COR-L47 (cell line): Measurements from ENCODE around the gene C10orf67.
"Not testable (repeated sequence)": the region's sequence is repeated elsewhere in the genome, so short reads cannot be mapped to it uniquely, and the experiment has no call there.

Experiments used
- DNase-seq: peaks from one replicate; lab custom pipeline; 2025; lab: John Stamatoyannopoulos, UW

C10orf67 gene

DNA sequence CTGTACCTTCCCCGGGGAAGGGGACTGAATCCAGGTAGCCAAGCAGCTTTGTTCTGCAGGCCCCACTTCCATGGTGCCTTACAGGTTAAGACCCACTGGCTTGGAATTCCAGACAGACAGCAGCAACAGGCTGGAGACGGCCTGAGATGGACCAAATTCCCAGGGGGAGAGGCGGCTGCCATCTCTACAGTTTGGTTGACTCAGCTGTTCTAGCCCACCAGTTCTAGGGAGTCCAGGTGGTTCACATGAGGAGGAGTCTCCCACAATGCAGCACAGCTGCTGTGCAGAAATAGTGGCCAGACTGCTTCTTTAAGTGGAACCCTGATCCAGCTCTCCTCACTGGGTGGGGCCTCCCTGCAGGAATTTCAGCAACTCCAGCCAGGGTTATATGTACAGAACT is 74.1 kb downstream of the C10orf67 start:
- no peak for DNase-seq

DNA sequence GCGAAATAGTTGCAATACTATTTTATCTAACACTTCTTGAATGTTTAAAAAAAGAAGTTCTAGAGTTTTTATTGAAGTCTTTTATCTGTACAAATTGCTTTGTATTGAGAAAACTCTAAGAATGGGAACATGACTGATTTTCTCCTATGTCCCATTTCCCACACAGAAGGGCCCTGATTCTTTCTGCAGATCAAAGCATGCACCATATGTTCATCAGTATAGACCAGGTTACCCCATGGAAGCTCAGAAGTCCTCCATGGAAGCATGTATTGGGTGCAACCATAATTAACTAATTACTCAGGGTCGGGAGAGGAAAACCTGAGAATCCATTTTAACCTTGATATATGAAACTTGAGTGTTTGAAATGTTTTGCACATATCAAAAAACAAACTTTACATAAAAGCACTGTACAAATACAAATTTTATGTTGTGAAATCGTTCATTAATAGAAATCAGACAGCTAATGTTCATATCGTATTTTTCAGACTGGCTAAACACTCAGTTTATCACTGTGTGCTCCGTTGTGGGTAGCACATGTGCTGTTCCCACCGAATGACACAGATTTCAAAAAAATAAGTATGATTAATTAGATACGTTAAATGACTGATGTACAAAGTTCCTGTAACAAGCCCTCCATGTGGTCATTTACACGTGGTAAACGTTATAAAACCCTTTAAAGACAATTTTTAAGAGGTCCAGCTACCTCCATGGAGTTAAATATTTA is 81.0 kb downstream of the C10orf67 start:
- DNase-seq = no peak

DNA sequence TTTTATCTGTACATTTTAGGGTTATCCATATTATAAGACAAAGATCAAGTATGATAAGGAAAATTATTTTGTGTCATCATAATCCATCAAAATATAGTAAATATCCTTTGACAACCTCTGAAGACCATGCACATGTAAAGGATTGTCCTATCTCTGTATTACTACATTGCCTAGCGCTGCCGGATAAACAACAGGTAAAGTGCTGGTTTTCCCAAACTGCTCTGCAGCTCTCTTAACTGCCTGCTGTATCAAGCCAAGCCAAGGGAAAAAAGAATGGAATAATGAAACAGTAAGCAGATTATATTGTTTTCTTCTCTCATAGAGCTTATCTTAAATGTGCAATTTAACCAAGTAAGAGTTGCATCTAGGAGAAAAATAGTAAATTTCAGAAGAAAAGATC is 81.7 kb downstream of the C10orf67 start:
- no peak for DNase-seq

DNA sequence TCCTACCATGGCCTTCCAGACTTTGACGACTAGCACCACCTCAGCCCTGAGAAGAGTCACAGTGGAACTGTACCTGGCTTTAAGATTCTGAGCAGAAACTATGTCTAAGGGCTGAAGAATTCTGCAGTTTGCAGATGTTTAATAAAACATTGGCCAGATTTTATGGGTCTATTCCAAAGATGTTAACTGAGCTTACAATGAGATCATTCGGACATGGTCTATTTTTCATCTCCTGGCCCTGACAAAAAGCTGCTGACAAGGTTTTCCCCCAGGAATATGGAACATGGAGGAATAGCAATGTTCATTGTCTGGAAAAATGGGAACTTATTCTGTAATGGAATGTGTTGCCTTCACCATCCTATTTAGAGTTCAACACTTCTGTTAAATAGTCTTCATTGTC is 86.1 kb downstream of the C10orf67 start:
- DNase-seq = no peak

DNA sequence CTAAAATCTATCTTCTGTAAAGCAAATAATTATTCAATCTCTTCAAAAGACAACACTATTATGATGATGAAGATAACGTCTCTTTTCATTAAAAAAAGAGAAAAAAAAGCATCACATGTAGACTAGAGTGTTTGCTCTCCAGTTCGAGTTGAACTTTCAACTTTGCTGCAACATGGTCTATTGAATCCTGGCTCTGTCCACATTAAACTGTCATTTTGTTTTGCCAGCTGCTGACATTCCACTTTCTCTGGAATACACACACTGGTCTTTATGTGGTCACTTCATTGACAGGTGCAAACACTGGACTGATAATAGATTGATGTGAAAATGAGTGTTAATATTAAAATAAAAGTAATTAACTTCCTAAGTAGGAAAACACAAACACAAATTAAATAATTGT is 90.8 kb downstream of the C10orf67 start:
- DNase-seq = no peak

DNA sequence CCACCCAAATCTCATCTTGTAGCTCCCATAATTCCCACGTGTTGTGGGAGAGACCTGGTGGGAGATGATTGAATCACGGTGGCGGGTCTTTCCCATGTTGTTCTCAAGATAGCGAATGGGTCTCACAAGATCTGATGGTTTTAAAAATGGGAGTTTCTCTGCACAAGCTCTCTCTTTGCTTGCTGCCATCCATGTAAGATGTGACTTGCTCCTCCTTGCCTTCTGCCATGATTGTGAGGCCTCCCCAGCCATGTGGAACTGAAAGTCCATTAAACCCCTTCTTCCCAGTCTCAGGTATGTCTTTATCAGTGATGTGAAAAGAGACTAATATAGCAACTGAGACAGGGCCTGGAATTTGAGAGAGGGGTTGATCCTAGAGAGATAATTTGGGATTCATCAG is 91.7 kb downstream of the C10orf67 start:
- DNase-seq = not testable (repeated sequence)

DNA sequence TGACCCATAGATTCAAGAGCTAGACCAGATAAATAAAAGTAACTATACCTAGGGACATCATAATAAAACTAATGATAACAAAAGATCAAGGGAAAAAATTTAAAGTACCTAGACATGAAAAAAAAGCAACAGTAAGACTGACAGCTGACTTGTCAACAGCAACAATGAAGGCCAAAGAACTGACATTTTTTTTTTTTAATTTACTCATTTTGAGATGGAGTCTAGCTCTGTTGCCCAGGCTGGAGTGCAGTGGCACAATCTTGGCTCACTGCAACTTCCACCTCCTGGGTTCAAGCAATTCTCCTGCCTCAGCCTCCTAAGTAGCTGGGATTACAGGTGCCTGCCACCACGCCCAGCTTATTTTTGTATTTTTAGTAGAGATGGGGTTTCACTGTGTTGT is 102.8 kb downstream of the C10orf67 start:
- DNase-seq = not testable (repeated sequence)

DNA sequence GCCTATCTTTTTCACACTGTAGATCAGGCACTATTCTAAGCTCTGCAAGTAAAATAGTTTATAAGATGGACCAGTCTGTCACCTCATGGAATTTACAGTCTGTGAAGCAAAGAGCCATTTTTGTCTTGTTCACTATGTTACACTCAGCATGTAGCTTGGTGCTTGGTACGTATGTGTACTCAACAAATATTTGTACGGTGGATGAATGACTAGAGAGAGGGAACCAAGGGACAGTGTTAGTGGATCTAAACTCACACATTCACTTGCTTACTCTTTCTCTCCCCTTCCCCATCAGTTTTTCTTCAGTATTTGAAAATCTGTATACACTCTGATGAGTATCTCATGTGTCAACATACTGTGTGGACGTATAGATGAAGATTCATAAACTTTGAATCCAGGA is 106.6 kb downstream of the C10orf67 start:
- no peak for DNase-seq

DNA sequence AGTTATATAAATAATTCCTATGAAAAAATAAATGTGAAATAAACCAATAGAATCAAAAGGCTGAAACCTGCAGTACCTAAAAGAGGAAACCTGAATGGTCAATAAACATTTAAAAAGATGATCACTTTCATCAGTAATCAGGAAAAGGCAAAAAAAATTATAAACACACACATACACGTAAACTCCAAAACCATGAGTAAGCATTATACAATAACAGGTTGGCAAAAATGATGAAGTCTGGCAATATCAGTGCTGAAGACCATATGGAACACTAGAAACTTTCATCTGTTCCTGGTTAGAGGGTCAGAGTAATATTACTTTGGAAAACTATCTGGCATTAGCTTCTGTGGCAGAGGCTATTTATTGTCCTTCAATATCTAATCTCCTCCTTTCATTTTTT is 114.0 kb downstream of the C10orf67 start:
- no peak for DNase-seq

DNA sequence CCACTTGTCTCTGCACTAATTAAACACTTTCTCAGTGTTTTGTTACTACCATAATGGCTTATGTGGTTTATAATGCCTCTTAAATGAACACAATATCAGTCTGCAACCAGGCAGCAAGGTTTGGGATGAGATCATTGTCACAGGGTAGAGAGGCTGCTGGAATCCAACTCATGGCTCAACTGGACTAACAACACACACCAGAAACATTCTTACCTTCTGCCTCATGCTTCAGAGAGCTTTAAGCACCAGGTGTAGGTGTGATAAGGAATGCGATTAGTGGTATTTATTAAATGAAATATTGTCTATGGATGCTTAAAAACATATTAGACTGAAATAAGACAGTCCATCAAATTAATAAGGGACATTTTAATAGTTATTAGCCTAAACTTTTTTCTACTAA is 127.1 kb downstream of the C10orf67 start:
- DNase-seq = no peak

DNA sequence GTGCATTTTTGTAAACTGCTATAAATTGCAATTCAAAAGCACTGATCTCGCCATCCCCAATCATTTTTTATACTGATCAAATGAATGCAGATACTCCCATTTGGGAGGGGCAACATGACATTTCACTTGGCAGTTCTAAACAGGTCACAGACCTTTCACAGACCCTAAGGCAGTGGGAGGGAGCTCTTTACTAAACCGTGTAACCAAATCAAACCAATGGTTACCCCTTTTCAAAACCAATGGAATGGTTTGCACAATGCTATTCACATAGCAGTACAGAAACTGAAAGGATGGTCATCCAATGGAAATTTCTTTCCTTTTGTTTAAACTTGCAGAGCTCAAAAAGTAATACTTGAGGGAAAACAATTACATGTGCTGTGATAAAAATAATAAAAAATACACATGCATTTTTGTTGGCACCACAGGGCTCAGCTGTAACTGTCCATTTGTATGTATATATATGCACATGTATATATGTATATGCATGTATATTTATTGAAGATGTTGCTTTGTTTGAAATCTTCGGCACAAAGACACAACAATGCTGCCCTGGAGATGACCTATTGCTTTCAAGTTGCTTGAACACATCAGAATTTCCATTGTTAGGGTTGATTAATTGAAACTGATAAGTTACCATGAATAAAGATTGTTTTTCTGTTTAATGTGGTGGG is 138.5 kb downstream of the C10orf67 start:
- no peak for DNase-seq

DNA sequence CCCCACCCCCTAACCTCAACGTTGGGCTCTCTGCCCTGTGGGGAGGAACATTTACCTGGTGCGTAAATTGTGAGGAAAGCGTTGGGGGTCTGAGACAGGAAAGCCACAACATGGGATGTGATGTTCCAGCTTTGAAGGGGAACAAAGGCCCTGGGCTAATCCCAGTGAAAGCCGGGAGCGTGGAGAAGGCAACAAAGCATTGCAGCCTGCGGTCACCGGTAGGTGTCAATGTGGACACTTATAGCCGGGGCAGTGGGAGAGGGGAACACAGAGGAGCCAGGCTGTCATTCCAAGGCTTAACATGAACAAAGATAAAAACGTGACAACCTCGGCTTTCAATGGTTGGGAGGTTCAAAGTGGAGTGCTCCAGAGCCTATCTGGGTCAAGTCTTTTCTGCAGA is 139.8 kb downstream of the C10orf67 start:
- DNase-seq = no peak

DNA sequence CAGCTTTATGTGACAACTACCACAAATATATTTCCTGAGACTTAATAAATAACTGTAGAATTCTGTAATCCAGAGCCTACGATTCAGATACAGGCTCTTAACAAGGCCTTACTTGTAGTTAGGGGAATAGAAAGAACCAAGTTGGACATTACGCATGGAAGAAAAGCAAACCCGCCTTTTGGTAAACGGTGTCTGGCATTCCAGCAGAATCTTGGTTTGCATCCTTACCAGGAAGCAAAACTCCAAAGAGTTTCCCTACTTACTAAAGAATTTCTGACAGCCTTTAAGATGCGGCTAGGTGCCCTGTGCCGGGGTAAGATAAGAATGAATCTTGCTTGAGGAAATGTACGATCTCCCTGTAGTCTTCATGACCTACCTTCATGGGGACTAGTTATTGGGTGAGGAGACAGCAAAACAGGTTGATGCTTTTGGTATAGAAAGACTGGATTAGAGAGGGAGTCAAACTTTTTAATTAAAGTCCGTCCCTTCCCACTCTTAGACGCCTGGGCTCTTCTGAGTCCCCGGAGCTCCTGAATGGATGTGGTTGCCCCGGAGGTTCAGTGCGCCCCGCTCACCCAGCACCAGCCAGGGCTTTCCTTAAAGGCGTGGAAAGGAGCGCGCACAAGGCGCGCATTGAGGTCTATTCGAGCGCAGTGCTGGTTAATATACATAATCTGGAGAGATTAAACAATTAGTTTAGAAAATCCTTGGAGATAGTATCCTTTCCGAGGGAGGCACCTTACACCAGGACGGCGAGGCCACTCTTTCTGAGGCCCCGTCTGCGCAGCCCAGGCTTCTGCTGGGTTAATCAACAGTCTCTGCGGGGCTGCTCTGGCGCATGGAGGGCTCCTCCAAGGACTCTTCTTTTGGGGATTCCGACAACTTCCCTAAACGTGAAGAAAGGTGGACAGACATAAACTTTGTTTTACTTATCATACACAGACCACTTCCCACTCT is 140.9 kb downstream of the C10orf67 start:
- DNase-seq = no peak

DNA sequence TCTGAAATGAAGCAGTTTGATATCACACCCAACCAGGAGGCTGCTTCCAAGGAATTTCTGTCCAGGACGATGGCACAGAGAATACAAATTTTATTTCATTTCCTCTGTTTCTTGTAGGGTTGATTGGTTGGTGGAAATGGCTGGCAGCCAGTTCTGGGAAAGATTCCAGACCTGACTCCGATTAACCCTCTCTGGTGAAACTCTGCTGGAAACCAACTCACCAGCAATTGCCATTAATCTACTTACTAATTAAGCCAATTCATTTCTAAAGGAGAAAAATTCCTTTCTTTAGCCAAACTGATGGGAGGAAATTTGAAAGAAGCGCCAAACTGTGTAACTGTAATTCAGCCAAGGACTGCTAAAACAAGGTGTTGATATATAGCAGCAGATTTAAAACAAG is 141.8 kb downstream of the C10orf67 start:
- DNase-seq = no peak

DNA sequence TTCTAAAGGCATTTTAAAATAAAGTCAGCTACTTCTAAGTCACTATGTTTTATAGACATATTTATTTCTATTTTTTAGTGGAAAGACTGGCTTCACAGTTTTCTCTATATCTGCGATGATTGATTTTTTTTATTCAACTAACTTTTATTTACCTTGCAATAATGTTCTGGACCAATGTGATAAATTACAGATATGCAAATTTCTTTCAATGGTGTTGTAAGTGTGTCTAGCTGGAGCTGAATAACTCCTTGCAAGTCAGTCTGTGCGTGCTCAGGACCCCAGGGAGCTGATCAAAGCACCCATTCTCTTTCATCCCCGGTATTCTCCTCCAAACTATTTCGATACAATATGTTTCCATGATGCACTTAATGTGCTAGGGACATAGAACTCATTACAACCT is 142.8 kb downstream of the C10orf67 start:
- no peak for DNase-seq

DNA sequence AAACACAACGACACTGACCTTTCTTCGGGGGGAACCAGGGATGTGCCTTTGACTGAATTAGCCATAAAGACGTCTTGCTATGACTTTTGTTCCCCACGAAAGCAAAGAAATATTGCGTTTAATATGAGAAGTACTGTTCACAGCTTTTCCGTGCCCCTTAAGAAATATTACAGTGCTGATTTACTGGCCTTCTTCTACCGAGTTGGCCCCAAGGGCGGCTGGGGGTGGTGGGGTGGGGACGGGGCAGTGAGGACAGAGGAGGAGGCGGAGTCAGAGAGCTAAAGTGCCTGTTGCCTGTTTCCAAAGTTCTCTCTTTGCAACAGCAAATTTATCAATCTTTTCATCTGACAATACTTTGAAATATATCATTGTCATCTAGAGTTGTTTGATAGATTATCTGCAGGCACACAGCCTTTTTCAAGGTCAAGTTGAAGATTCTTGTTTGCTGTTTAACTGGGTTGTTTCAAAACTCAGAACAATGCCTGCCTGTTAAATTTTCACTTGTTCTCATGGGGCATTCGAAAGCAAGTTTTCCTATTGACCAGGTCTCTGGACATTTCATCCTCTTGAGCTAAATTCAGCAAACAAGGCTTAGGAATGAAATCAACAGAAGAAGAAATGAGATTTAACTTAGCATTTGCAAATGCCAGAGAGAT is 143.5 kb downstream of the C10orf67 start:
- no peak for DNase-seq

DNA sequence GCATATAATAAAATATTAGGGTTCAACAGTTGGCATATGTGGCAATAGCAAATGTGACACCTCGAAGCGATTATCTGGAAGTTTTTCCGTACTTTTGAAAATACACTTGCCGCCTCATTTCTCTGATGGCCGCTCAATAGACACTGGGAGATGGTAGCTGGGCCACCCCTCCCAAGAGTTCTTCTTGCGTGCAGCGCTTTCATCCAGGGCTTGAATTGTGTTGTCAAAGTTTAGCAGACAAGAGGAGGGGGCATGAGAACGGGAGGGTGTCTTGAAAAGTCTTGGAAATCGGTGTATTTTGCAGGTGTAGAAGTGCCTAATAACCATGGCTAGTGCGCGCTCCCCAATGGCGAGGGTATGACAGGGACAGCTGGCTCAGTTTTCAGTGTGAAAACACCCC is 144.0 kb downstream of the C10orf67 start:
- DNase-seq = no peak

DNA sequence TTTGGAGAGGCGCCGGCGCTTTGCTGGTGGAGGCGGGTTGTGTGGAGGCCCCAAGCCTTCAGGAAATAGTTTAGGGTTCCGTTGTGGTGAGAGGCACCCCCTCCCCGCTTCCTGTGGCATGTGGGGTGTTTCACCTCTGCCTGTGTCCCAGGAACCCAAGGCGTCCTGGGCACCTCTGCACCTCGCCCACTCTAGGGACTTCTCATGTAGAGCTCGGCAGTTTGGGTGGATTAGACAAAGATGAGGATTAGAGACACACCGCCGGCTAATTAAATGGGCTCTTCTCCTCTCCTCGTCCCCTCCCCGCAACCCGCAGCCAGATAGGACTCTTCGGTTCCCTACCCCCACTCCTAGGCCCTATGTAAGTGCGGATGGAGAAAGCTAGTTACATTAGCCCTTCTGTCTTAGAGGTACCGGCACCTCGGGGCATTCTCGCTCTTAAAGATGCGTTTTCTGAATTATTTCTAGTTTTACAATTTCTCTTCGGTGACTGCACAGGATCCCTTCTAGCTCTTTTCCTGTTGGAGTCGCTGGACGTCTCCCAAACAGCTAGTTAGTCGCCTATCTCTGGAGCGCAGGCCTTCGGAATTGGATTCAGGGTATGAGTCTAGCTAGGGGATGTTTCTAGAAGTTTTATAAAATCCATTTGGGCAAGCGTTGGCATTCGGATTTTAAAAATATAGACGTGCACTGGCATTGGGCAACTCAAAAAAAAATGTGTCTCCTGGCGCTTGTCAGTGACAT is 144.7 kb downstream of the C10orf67 start:
- DNase-seq = no peak

DNA sequence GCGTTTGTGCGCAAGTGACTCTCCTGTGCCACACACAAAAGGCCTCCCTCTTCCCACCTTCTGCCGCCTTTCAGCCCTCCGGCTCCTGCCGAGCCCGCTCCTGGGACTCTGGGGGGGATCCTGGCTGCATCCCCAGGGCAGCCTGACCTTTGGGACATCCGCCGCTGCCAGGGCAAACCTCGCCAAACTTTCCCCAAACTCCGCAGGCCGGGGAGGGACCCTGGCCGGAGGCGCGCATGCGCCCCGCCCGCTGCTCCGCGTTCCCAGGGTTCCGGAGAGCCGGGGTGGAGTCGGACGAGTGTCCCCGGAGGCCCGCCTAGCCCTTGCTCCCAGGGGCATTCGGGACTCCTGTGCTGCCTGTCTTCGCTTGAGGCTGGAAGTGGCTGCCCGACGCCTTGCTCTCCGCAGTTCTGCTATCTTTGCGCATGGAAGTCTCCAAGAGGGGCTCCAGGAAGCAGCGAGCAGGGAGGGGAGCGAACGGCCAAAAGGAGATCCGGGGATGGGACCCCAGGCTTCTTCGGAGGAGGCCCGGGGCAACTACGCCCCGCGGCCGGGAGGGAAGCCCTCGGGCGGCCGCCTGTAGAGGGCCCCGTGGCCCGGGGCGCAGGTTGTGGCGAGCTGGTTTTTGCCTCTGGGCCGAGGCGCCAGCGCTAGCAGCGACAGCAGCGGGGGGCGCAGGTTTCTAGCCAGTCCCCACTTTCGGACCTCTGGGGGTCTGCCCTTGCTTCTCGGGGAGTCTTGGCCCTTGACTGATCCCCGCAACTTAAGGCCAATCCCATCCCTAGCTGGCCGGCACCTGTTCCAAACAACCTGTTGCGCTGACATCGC is 145.4 kb downstream of the C10orf67 start:
- DNase-seq = no peak

DNA sequence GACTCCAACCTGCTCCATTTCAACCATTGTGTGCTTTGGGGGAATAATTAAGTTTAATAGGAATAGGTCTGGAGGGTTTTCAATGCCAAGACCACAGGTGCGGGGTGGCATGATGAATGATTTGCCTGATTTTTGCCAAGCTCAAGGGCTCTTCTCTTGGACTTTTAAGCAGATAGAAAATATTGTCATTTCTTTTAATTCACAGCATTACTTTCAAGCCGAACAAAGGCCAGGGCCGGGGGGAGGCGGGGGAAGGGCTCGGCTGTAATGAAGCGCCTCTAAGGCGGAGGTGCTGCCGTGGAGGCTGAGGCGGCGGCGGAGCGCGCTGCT is 146.0 kb downstream of the C10orf67 start:
- no peak for DNase-seq

DNA sequence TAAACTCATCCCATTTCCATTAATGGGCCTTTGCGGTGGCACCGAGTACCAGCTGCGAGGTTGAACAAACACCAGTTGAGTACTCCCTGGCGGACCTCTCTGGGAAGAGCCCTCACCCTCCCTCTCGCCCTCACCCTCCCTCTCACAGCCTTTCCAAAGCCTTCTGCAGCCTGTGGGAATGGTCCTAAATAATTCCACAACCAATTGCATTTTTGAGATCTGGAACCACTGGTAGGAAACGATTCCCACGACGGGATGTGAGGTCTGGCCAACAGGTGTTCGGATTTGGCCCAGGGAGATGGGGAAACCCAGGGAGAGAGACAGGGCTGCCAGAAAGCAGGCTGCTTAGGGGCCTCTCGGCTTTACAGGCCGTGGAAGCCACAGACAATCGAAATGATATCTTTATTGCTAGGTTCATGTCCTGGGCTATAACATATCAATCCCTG is 147.2 kb downstream of the C10orf67 start:
- no peak for DNase-seq
